Stimulated activated naive CD8-positive, alpha-beta T cell treated with anti-CD3 and anti-CD28 coated beads, Interleukin-15, amount 100 ng/mL, for 72 hours (primary cell): ENCODE results near the gene IL36G.

Experiments used
- ATAC-seq: fragments of 150-1000 bp; cut with Tn5 transposase; 2 replicates; pipeline ENCODE4 v1.10.0; 2021; ENCODE audit warnings: mild to moderate bottlenecking, moderate library complexity
- DNase-seq, 2 donors: peaks; one replicate each; pipeline ENCODE4 v3.0.0; 2021 to 2022
- H3K27ac Mint-ChIP-seq, 2 donors: one replicate each; pipeline ENCODE4 v1.8.0; 2022; ENCODE audit warnings: mild to moderate bottlenecking in 2 of 2, mixed read lengths in 2 of 2, moderate library complexity in 2 of 2
- H3K27me3 Mint-ChIP-seq: one replicate; pipeline ENCODE4 v1.8.0; 2022; ENCODE audit warnings: mixed read lengths
- H3K4me1 Mint-ChIP-seq: one replicate; pipeline ENCODE4 v1.8.0; 2022; ENCODE audit warnings: mild to moderate bottlenecking, mixed read lengths
- H3K4me3 Mint-ChIP-seq, 2 donors: one replicate each; pipeline ENCODE4 v1.8.0; 2022; ENCODE audit warnings: mild to moderate bottlenecking in 2 of 2, mixed read lengths in 2 of 2, moderate library complexity in 1 of 2
- H3K9me3 Mint-ChIP-seq, 2 donors: one replicate each; pipeline ENCODE4 v1.8.0; 2022; ENCODE audit warnings: mixed read lengths in 2 of 2

IL36G gene

GRCh38 chr2:113027691-113028090 is 49.9 kb downstream of the IL36G start:
- ATAC-seq (no peak), DNase-seq (no peak)
- Mint-ChIP-seq H3K27ac (no peak overlapping the region), H3K9me3 (no peaks in the 10 kb centered on the region), H3K4me1 (no peaks in the 10 kb centered on the region), H3K27me3 (peaks cover 7% of the 10 kb centered on the region), H3K4me3 (no peak overlapping the region)

GRCh38 chr2:113028112-113028511 is 50.3 kb downstream of the IL36G start:
- DNase-seq (no peak), ATAC-seq (no peak)
- H3K27me3 Mint-ChIP-seq, result peaks cover 7% of the 10 kb centered on the region
- no peak overlapping the region for H3K27ac Mint-ChIP-seq
- H3K4me3 Mint-ChIP-seq, result no peak overlapping the region
- no peaks in the 10 kb centered on the region for H3K4me1 Mint-ChIP-seq
- no peaks in the 10 kb centered on the region for H3K9me3 Mint-ChIP-seq

GRCh38 chr2:113032737-113033136 is 54.9 kb downstream of the IL36G start:
- Mint-ChIP-seq H3K4me3 (no peak overlapping the region), H3K4me1 (no peaks in the 10 kb centered on the region), H3K9me3 (no peaks in the 10 kb centered on the region), H3K27me3 (peaks cover 3% of the 10 kb centered on the region), H3K27ac (no peak overlapping the region)
- ATAC-seq (no peak), DNase-seq (no peak)

GRCh38 chr2:113034016-113034415 is 56.2 kb downstream of the IL36G start:
- H3K4me3 Mint-ChIP-seq, result no peak overlapping the region
- no peaks in the 10 kb centered on the region for H3K9me3 Mint-ChIP-seq
- no peak overlapping the region for H3K27ac Mint-ChIP-seq
- no peaks in the 10 kb centered on the region for H3K4me1 Mint-ChIP-seq
- ATAC-seq (no peak), DNase-seq (no peak)
- H3K27me3 Mint-ChIP-seq, result no peaks in the 10 kb centered on the region
